Endothelial cell of umbilical vein (primary cell): ENCODE measurements around the gene TMEM135. TPM values are rescaled to one million over a fixed set of nuclear protein-coding genes. Genes with fewer than 3 reads are reported as not detected.

Experiments used
- BruUV-seq: library from RNA; stranded (reverse); fragments of 400-500 nt; replicated peaks from 2 replicates; lab custom pipeline; 2021; lab: Mats Ljungman, UMichigan
- CTCF ChIA-PET: fragments of 300-600, 350-600 bp; sonication (Branson Sonifier 250); formaldehyde crosslinking; loops from one replicate; lab custom pipeline; 2021; ENCODE audit warnings: antibody characterized with exemption, inconsistent platforms; lab: Charles Lee
- POLR2A ChIA-PET: fragments of 300-600, 350-600 bp; sonication (Branson Sonifier 250); formaldehyde crosslinking; loops from one replicate; lab custom pipeline; 2021; ENCODE audit warnings: antibody characterized with exemption, inconsistent platforms; lab: Charles Lee
- DNase-seq: peaks from one replicate; pipeline ENCODE4 v3.0.0-alpha.2; 2011; ENCODE audit warnings: low read depth, low spot score
- FAIRE-seq: peaks from 2 replicates; lab custom pipeline; 2011; peaks lifted over from hg19 to GRCh38; lab: Jason Lieb, UNC
- H2AFZ ChIP-seq: 2 replicates; pipeline ENCODE4 v1.6.0; 2012; ENCODE audit warnings: low read depth, low read length, control low read depth, inconsistent platforms
- H3K27ac ChIP-seq: 2 replicates; pipeline ENCODE4 v1.5.1; 2011; ENCODE audit warnings: low read depth, mild to moderate bottlenecking, control low read depth, low read length, moderate library complexity; ENCODE audit not compliant: insufficient read depth
- H3K27me3 ChIP-seq, 2 experiments: 2 replicates each; pipeline versions ENCODE4 v1.6.0 to v1.6.1; 2011; ENCODE audit warnings: low read length in 2 of 2, mixed read lengths in 1 of 2; ENCODE audit not compliant: control insufficient read depth in 2 of 2, insufficient read depth in 2 of 2
- H3K36me3 ChIP-seq, 2 experiments: 2 replicates in 1 of 2; 3 replicates in 1 of 2; pipeline ENCODE4 v1.5.1; 2011; ENCODE audit warnings: low read length in 2 of 2, mild to moderate bottlenecking in 1 of 2, moderate library complexity in 1 of 2; ENCODE audit not compliant: control insufficient read depth in 2 of 2, insufficient read depth in 2 of 2; ENCODE audit errors: extremely low read depth in 1 of 2
- H3K4me1 ChIP-seq: 3 replicates; pipeline ENCODE4 v1.5.1; 2011; ENCODE audit warnings: mild to moderate bottlenecking, low read length; ENCODE audit not compliant: control insufficient read depth, insufficient read depth; ENCODE audit errors: extremely low read depth
- H3K4me2 ChIP-seq: 2 replicates; pipeline ENCODE4 v1.6.1; 2011; ENCODE audit warnings: low read length, control low read depth, mixed read lengths; ENCODE audit not compliant: insufficient read depth
- H3K4me3 ChIP-seq, 3 experiments: fragments of 200-600 bp in 1 of 3; sonication (generic), shearing (Covaris generic) in 1 of 3; replicated peaks in 1 of 3; 2 replicates each; pipeline ENCODE4 v1.5.1; 2011 to 2016; ENCODE audit warnings: control low read depth in 3 of 3, low read length in 3 of 3, mild to moderate bottlenecking in 2 of 3, inconsistent platforms in 1 of 3, low read depth in 1 of 3, moderate library complexity in 1 of 3; ENCODE audit not compliant: insufficient read depth in 1 of 3
- H3K79me2 ChIP-seq: 2 replicates; pipeline ENCODE4 v1.6.0; 2012; ENCODE audit warnings: low read length, inconsistent platforms; ENCODE audit not compliant: control insufficient read depth, insufficient read depth
- H3K9ac ChIP-seq: replicated peaks from 2 replicates; pipeline ENCODE3; 2011; ENCODE audit warnings: low read length, control low read depth; ENCODE audit not compliant: insufficient read depth; ENCODE audit errors: extremely low read depth
- H3K9me1 ChIP-seq: replicated peaks from 3 replicates; pipeline ENCODE4 v1.6.0; 2011; ENCODE audit warnings: mild to moderate bottlenecking, low read length; ENCODE audit not compliant: control insufficient read depth, insufficient read depth; ENCODE audit errors: extremely low read depth
- H3K9me3 ChIP-seq: replicated peaks from 2 replicates; pipeline ENCODE4 v1.5.1; 2012; ENCODE audit warnings: low read length, inconsistent platforms; ENCODE audit not compliant: control insufficient read depth, insufficient read depth
- H4K20me1 ChIP-seq: replicated peaks from 2 replicates; pipeline ENCODE3; 2011; ENCODE audit warnings: mild to moderate bottlenecking, low read length; ENCODE audit not compliant: control insufficient read depth, insufficient read depth; ENCODE audit errors: extremely low read depth
- CTCF ChIP-seq, 2 donors: IDR thresholded peaks; 1 replicate in 1 of 2; 2 replicates in 1 of 2; pipeline ENCODE4 v1.5.1; 2011; ENCODE audit warnings: low read length in 2 of 2, mild to moderate bottlenecking in 2 of 2, moderate library complexity in 2 of 2, control low read depth in 1 of 2, inconsistent platforms in 1 of 2, low read depth in 1 of 2; ENCODE audit not compliant: insufficient read depth in 1 of 2; ENCODE audit errors: extremely low read depth in 1 of 2
- EZH2 ChIP-seq: IDR thresholded peaks from 2 replicates; pipeline ENCODE4 v1.6.1; 2012; ENCODE audit warnings: borderline replicate concordance, low read depth, mild to moderate bottlenecking, moderate library complexity, low read length, inconsistent platforms; ENCODE audit not compliant: severe bottlenecking
- FOS ChIP-seq: IDR thresholded peaks from 2 replicates; pipeline ENCODE4 v1.6.1; 2011; ENCODE audit warnings: mild to moderate bottlenecking, low read length, moderate library complexity, borderline replicate concordance; ENCODE audit not compliant: insufficient read depth
- GATA2 ChIP-seq: IDR thresholded peaks from 2 replicates; pipeline ENCODE4 v1.7.0; 2011; ENCODE audit warnings: low read depth, mild to moderate bottlenecking, moderate library complexity, mixed read lengths, low read length; ENCODE audit not compliant: insufficient read length, insufficient read depth
- JUN ChIP-seq: IDR thresholded peaks from 2 replicates; pipeline ENCODE4 v1.6.1; 2011; ENCODE audit warnings: borderline replicate concordance, low read depth; ENCODE audit not compliant: insufficient read length, insufficient read depth
- MAX ChIP-seq: IDR thresholded peaks from 2 replicates; pipeline ENCODE4 v1.6.1; 2011; ENCODE audit not compliant: insufficient read depth, insufficient read length
- MYC ChIP-seq: IDR thresholded peaks from one replicate; pipeline ENCODE4 v1.6.1; 2011; ENCODE audit warnings: mild to moderate bottlenecking, low read depth, low read length
- POLR2A ChIP-seq: IDR thresholded peaks from 2 replicates; pipeline ENCODE4 v1.6.1; 2012; ENCODE audit warnings: low read depth, mild to moderate bottlenecking, control low read depth, low read length
- POLR2AphosphoS5 ChIP-seq: IDR thresholded peaks from 2 replicates; pipeline ENCODE4 v1.6.1; 2012; ENCODE audit warnings: low read depth, mild to moderate bottlenecking, control low read depth, low read length, moderate library complexity; ENCODE audit not compliant: insufficient read depth
- dilution Hi-C: fragments of 300-500 bp; cut with MboI; formaldehyde crosslinking; loops from one replicate; pipeline ENCODE4 v1.15.0; 2019; ENCODE audit warnings: low sequenced_read_pairs; ENCODE audit not compliant: extremely low pct_ligation_motif_present
- intact Hi-C: fragments of 100-400 bp; cut with micrococcal nuclease; formaldehyde crosslinking; loops from one replicate; pipeline ENCODE4 v1.10.0; 2022
- polyA plus RNA-seq, 4 experiments: library from polyadenylated mRNA; depleted of rRNA in 3 of 4; stranded (reverse) in 3 of 4; unstranded in 1 of 4; fragments of >200 nt; gene quantifications; 2 replicates each; pipeline versions ENCODE4 v1.2.1 to v1.2.3, GENCODE V29; 2011 to 2012; ENCODE audit warnings: missing spikeins in 1 of 4
- total RNA-seq: library from RNA; stranded (reverse); gene quantifications from 2 replicates; pipeline ENCODE4 v1.2.3, GENCODE V29; 2021

Gene TMEM135
- total and polyA plus RNA-seq, 2 donors (not counting 3 experiments of a cell fraction or from before 2014, with no cell fraction given): 12.3 to 33.2 TPM

- Histone ChIP-seq H3K9me1 (no peaks in the 10 kb centered on the region), H3K4me2 (no peak overlapping the region), H3K27ac (no peak overlapping the region), H3K27me3 (no peaks in the 10 kb centered on the region), H2AFZ (no peak overlapping the region), H3K9me3 (no peaks in the 10 kb centered on the region), H4K20me1 (no peaks in the 10 kb centered on the region), H3K4me1 (no peaks in the 10 kb centered on the region), H3K4me3 (no peak overlapping the region), H3K36me3 (no peaks in the 10 kb centered on the region), H3K79me2 (no peaks in the 10 kb centered on the region), H3K9ac (no peak overlapping the region)
- intact Hi-C loops (no loop called here), dilution Hi-C loops (no loop called here)
- FAIRE-seq (no peak), DNase-seq (no peak)
- no peak for TF ChIP-seq JUN
- no peak for TF ChIP-seq POLR2AphosphoS5
- no peak for TF ChIP-seq CTCF (IDR thresholded peaks at IDR 0.05; ENCODE audit: extremely low read depth in 1 of 2, insufficient read depth in 1 of 2, low read depth in 1 of 2, low read length in 2 of 2)
- TF ChIP-seq FOS: no peak
- no peak for TF ChIP-seq POLR2A
- TF ChIP-seq EZH2: no peak
- TF ChIP-seq GATA2: no peak
- no peak for TF ChIP-seq MAX
- TF ChIP-seq MYC: no peak
- ChIA-PET POLR2A (no interaction called here), CTCF (interaction anchor here (1.0 kb wide), 1 partner anchor 13 kb away, joined by 3 read pairs; no protein-coding TSS in a partner anchor)
- BruUV-seq: no TSS peak
These were observed 288.9 kb downstream of the TMEM135 start for GRCh38 chr11:87326594-87326993.
